GM23338 (cell line): ENCODE data around the gene CACNA2D3. TPM values are rescaled to one million over a fixed set of nuclear protein-coding genes. Genes with fewer than 3 reads are reported as not detected.

Experiments
- ATAC-seq: fragments of 200-7000 bp; cut with Tn5 transposase; 3 replicates; pipeline ENCODE4 v1.9.1; 2020
- DNase-seq: peaks from one replicate; pipeline ENCODE4 v3.0.0-alpha.2; 2015; ENCODE audit warnings: low spot score
- H2AFZ ChIP-seq: fragments of 200-600 bp; sonication (generic); 2 replicates; pipeline ENCODE4 v1.8.0; 2016; ENCODE audit warnings: antibody characterized with exemption, mild to moderate bottlenecking, moderate library complexity
- H3F3A ChIP-seq: fragments of 200-600 bp; sonication (generic); replicated peaks from 2 replicates; pipeline ENCODE4 v1.8.0; 2017; ENCODE audit warnings: antibody characterized with exemption, mixed run types, low read depth
- H3K27ac ChIP-seq: fragments of 200-600 bp; sonication (generic); 2 replicates; pipeline ENCODE4 v1.6.1; 2016; ENCODE audit warnings: low read depth
- H3K27me3 ChIP-seq: fragments of 200-600 bp; sonication (generic); 2 replicates; pipeline ENCODE4 v1.8.0; 2016; ENCODE audit warnings: mild to moderate bottlenecking, mixed run types, moderate library complexity; ENCODE audit not compliant: insufficient read depth
- H3K36me3 ChIP-seq: fragments of 200-600 bp; sonication (generic); 2 replicates; pipeline ENCODE4 v1.8.0; 2016; ENCODE audit warnings: mild to moderate bottlenecking; ENCODE audit not compliant: insufficient read depth
- H3K4me1 ChIP-seq: fragments of 200-600 bp; sonication (generic); 2 replicates; pipeline ENCODE4 v1.8.0; 2016; ENCODE audit warnings: mild to moderate bottlenecking, moderate library complexity; ENCODE audit not compliant: insufficient read depth
- H3K4me2 ChIP-seq: fragments of 200-600 bp; sonication (generic); 2 replicates; pipeline ENCODE4 v1.7.1; 2017; ENCODE audit warnings: mixed run types
- H3K4me3 ChIP-seq: fragments of 200-600 bp; sonication (generic); 2 replicates; pipeline ENCODE4 v1.6.1; 2016; ENCODE audit warnings: mixed run types
- H3K79me2 ChIP-seq: fragments of 200-600 bp; sonication (generic); replicated peaks from 2 replicates; pipeline ENCODE4 v1.8.0; 2017; ENCODE audit warnings: mild to moderate bottlenecking; ENCODE audit not compliant: insufficient read depth
- H3K9me2 ChIP-seq: fragments of 200-600 bp; sonication (generic); 2 replicates; pipeline ENCODE4 v1.8.0; 2017; ENCODE audit not compliant: insufficient read depth
- H4K20me1 ChIP-seq: fragments of 200-600 bp; sonication (generic); replicated peaks from 2 replicates; pipeline ENCODE4 v1.8.0; 2017; ENCODE audit warnings: mild to moderate bottlenecking; ENCODE audit not compliant: insufficient read depth
- H3K27ac Mint-ChIP-seq: 2 replicates; pipeline ENCODE4 v1.8.0; 2020; ENCODE audit warnings: inconsistent platforms, mild to moderate bottlenecking, moderate library complexity, mixed read lengths
- H3K27me3 Mint-ChIP-seq: 3 replicates; pipeline ENCODE4 v1.8.0; 2022; ENCODE audit warnings: low read depth, mild to moderate bottlenecking, moderate library complexity, mixed read lengths, inconsistent platforms; ENCODE audit not compliant: insufficient read depth, poor library complexity
- H3K36me3 Mint-ChIP-seq: 3 replicates; pipeline ENCODE4 v1.8.0; 2021; ENCODE audit warnings: low read depth, mild to moderate bottlenecking, inconsistent platforms, moderate library complexity, mixed read lengths
- H3K4me1 Mint-ChIP-seq: 3 replicates; pipeline ENCODE4 v1.8.0; 2020; ENCODE audit warnings: mild to moderate bottlenecking, inconsistent platforms, mixed read lengths
- H3K4me3 Mint-ChIP-seq: 3 replicates; pipeline ENCODE4 v1.8.0; 2021; ENCODE audit warnings: moderate library complexity, mild to moderate bottlenecking, inconsistent platforms, mixed read lengths
- H3K9me3 Mint-ChIP-seq: 3 replicates; pipeline ENCODE4 v1.8.0; 2020; ENCODE audit warnings: moderate library complexity, mild to moderate bottlenecking, inconsistent platforms, mixed read lengths
- JUNB ChIP-seq: IDR thresholded peaks from one replicate; pipeline ENCODE4 v1.6.1; 2016; ENCODE audit warnings: antibody characterized with exemption; ENCODE audit not compliant: unreplicated experiment
- NANOG ChIP-seq: IDR thresholded peaks from 2 replicates; pipeline ENCODE4 v1.6.1; 2016; ENCODE audit warnings: antibody characterized with exemption, borderline replicate concordance
- POLR2AphosphoS5 ChIP-seq: IDR thresholded peaks from 2 replicates; pipeline ENCODE4 v1.6.1; 2016; ENCODE audit warnings: antibody characterized with exemption, low read depth
- REST ChIP-seq: IDR thresholded peaks from one replicate; pipeline ENCODE4 v1.6.1; 2018; ENCODE audit warnings: antibody characterized with exemption; ENCODE audit not compliant: unreplicated experiment
- STAT1 ChIP-seq: IDR thresholded peaks from one replicate; pipeline ENCODE4 v1.6.1; 2016; ENCODE audit warnings: antibody characterized with exemption; ENCODE audit not compliant: unreplicated experiment
- ZNF114 ChIP-seq: fragments of 250-450 bp; sonication (Bioruptor Pico); IDR thresholded peaks from 2 replicates; pipeline ENCODE4 v1.5.0; 2020; ENCODE audit warnings: mild to moderate bottlenecking, moderate library complexity
- ZNF331 ChIP-seq: fragments of 250-450 bp; sonication (Bioruptor Pico); IDR thresholded peaks from 2 replicates; pipeline ENCODE4 v1.5.0; 2020; ENCODE audit warnings: low read depth, mild to moderate bottlenecking, moderate library complexity
- ZNF462 ChIP-seq: fragments of 250-450 bp; sonication (Bioruptor Pico); IDR thresholded peaks from 2 replicates; pipeline ENCODE4 v1.5.0; 2020; ENCODE audit warnings: mild to moderate bottlenecking, moderate library complexity
- polyA plus RNA-seq: library from polyadenylated mRNA; unstranded; fragments of >200 nt; fragmentation: Nextera tagmentation; extraction: Ambion mirVana; gene quantifications from 2 replicates; pipeline ENCODE4 v1.2.1, GENCODE V29; 2016
- total RNA-seq: library from RNA; depleted of rRNA; stranded (reverse); fragments of >200 nt; shearing (Covaris generic); gene quantifications from 2 replicates; pipeline ENCODE4 v1.2.3, GENCODE V29; 2014

Gene CACNA2D3
- total and polyA plus RNA-seq, 2 experiments from 2014 or later, result 2.2 to 2.3 TPM

GRCh38 chr3:54843352-54843751, 721.0 kb downstream of the CACNA2D3 start:
- H3K27ac ChIP-seq, result no peak overlapping the region
- H3K4me1 Mint-ChIP-seq, result peaks cover 14% of the 10 kb centered on the region
- H3K36me3 Mint-ChIP-seq, result peaks cover 8% of the 10 kb centered on the region; the same call in 1 of the 3 replicates
- H3K79me2 ChIP-seq, result no peaks in the 10 kb centered on the region
- H3K4me3 Mint-ChIP-seq, result no peak overlapping the region
- H3F3A ChIP-seq, result no peaks in the 10 kb centered on the region
- no peaks in the 10 kb centered on the region for H4K20me1 ChIP-seq
- H3K36me3 ChIP-seq, result no peaks in the 10 kb centered on the region
- H2AFZ ChIP-seq, result no peak overlapping the region
- H3K4me3 ChIP-seq, result no peak overlapping the region
- H3K27me3 Mint-ChIP-seq, result peaks cover 8% of the 10 kb centered on the region
- no peak overlapping the region for H3K27ac Mint-ChIP-seq
- no peaks in the 10 kb centered on the region for H3K27me3 ChIP-seq
- H3K4me2 ChIP-seq, result no peak overlapping the region
- H3K4me1 ChIP-seq, result no peaks in the 10 kb centered on the region
- no peaks in the 10 kb centered on the region for H3K9me3 Mint-ChIP-seq
- ATAC-seq, result peak; percentile 77
- TF ChIP-seq STAT1, result no peak
- TF ChIP-seq JUNB, result no peak
- no peak for TF ChIP-seq POLR2AphosphoS5
- TF ChIP-seq ZNF462, result no peak
- no peak for DNase-seq
- peaks cover 6% of the 10 kb centered on the region for H3K9me2 ChIP-seq

GRCh38 chr3:54844211-54844610, 721.9 kb downstream of the CACNA2D3 start:
- Histone ChIP-seq H4K20me1 (no peaks in the 10 kb centered on the region), H3K27me3 (no peaks in the 10 kb centered on the region), H3F3A (no peaks in the 10 kb centered on the region), H3K4me1 (no peaks in the 10 kb centered on the region), H3K4me3 (no peak overlapping the region), H3K9me2 (peaks cover 6% of the 10 kb centered on the region), H3K79me2 (no peaks in the 10 kb centered on the region), H2AFZ (no peak overlapping the region), H3K36me3 (no peaks in the 10 kb centered on the region), H3K27ac (no peak overlapping the region), H3K4me2 (no peak overlapping the region)
- no peak overlapping the region for H3K4me3 Mint-ChIP-seq
- peaks cover 5% of the 10 kb centered on the region for H3K27me3 Mint-ChIP-seq
- no peak overlapping the region for H3K27ac Mint-ChIP-seq
- DNase-seq (no peak), ATAC-seq (no peak)
- H3K9me3 Mint-ChIP-seq, result no peaks in the 10 kb centered on the region
- H3K36me3 Mint-ChIP-seq, result peaks cover 8% of the 10 kb centered on the region; the same call in 2 of the 3 replicates
- peaks cover 14% of the 10 kb centered on the region for H3K4me1 Mint-ChIP-seq
- no peak for TF ChIP-seq STAT1
- TF ChIP-seq REST, result no peak
- TF ChIP-seq POLR2AphosphoS5, result no peak
- no peak for TF ChIP-seq NANOG
- no peak for TF ChIP-seq ZNF114 (CRISPR knock-in tag)
- TF ChIP-seq ZNF331, result no peak
